SU-DHL-6 (cell line): Measurements from ENCODE around the gene GTF2H1.

Source experiments
- H2AFZ ChIP-seq: fragments of 200-600 bp; sonication (generic); 2 replicates; pipeline ENCODE4 v1.6.1; 2014; ENCODE audit warnings: low read depth, mild to moderate bottlenecking, moderate library complexity, mixed read lengths, antibody characterized with exemption, low read length; ENCODE audit not compliant: severe bottlenecking
- H3F3A ChIP-seq: fragments of 200-600 bp; shearing (Covaris generic); 2 replicates; pipeline ENCODE4 v1.6.0; 2016; ENCODE audit warnings: antibody characterized with exemption, mild to moderate bottlenecking; ENCODE audit not compliant: insufficient read depth
- H3K27ac ChIP-seq: fragments of 200-600 bp; sonication (generic); 2 replicates; pipeline ENCODE4 v1.5.1; 2016; ENCODE audit warnings: low read depth, mild to moderate bottlenecking, low read length, moderate library complexity, mixed read lengths
- H3K27me3 ChIP-seq: fragments of 200-600 bp; sonication (generic), shearing (Covaris generic); 2 replicates; pipeline ENCODE4 v1.6.0; 2014; ENCODE audit warnings: mild to moderate bottlenecking, low read length
- H3K36me3 ChIP-seq: fragments of 200-600 bp; sonication (generic); 2 replicates; pipeline ENCODE4 v1.6.1; 2014; ENCODE audit warnings: mild to moderate bottlenecking, low read length, mixed read lengths
- H3K4me2 ChIP-seq: fragments of 300-600, 200-600 bp; shearing (Covaris generic), sonication (generic); 2 replicates; pipeline ENCODE4 v1.6.0; 2014; ENCODE audit warnings: low read length, low read depth, mild to moderate bottlenecking; ENCODE audit not compliant: poor library complexity, severe bottlenecking
- H3K4me3 ChIP-seq: fragments of 200-600 bp; sonication (generic); 2 replicates; pipeline ENCODE4 v1.5.1; 2014; ENCODE audit warnings: antibody characterized with exemption, low read length, mild to moderate bottlenecking, mixed read lengths; ENCODE audit not compliant: insufficient read depth, poor library complexity, severe bottlenecking
- H3K79me2 ChIP-seq: fragments of 200-600 bp; sonication (generic); 2 replicates; pipeline ENCODE4 v1.6.1; 2014; ENCODE audit warnings: mild to moderate bottlenecking, low read length, moderate library complexity; ENCODE audit not compliant: insufficient read depth
- H3K9ac ChIP-seq: fragments of 200-600 bp; sonication (generic); 2 replicates; pipeline ENCODE4 v1.7.0; 2014; ENCODE audit warnings: mild to moderate bottlenecking, low read length
- H3K9me2 ChIP-seq: fragments of 200-600 bp; sonication (generic); replicated peaks from 2 replicates; pipeline ENCODE4 v1.6.1; 2014; ENCODE audit warnings: low read length; ENCODE audit not compliant: insufficient read depth
- H3K9me3 ChIP-seq: fragments of 200-600 bp; sonication (generic); 2 replicates; pipeline ENCODE4 v1.6.1; 2014; ENCODE audit warnings: low read length, mixed read lengths; ENCODE audit not compliant: insufficient read depth
- H4K20me1 ChIP-seq: fragments of 200-600 bp; sonication (generic); 2 replicates; pipeline ENCODE4 v1.6.1; 2014; ENCODE audit warnings: low read depth, mild to moderate bottlenecking, antibody characterized with exemption, low read length, moderate library complexity, mixed read lengths
- CTCF ChIP-seq: fragments of 200-600 bp; sonication (generic); IDR thresholded peaks from one replicate; pipeline ENCODE4 v1.5.1; 2017; ENCODE audit warnings: antibody characterized with exemption, mild to moderate bottlenecking, low read length, moderate library complexity; ENCODE audit not compliant: insufficient read depth, poor library complexity, severe bottlenecking
- EZH2phosphoT487 ChIP-seq: fragments of 200-600 bp; sonication (generic), shearing (Covaris generic); conservative IDR thresholded peaks from 2 replicates; pipeline ENCODE4 v1.6.1; 2018; ENCODE audit warnings: mild to moderate bottlenecking, antibody characterized with exemption, low read length, moderate library complexity, mixed read lengths

GTF2H1 gene

GRCh38 chr11:18361154-18361553 is 38.8 kb downstream of the GTF2H1 start:
- Histone ChIP-seq H3K36me3 (peaks cover 58% of the 10 kb centered on the region), H4K20me1 (no peaks in the 10 kb centered on the region)

GRCh38 chr11:18364495-18365073 is 42.2 kb downstream of the GTF2H1 start:
- no peaks in the 10 kb centered on the region for H4K20me1 ChIP-seq
- H3K36me3 ChIP-seq, result peaks cover 36% of the 10 kb centered on the region
- no peaks in the 10 kb centered on the region for H3K79me2 ChIP-seq
- no peak overlapping the region for H3K27ac ChIP-seq
- 0 out of 2 replicates have a peak, but pooled peaks cover 3% of the 10 kb centered on the region for H3F3A ChIP-seq
- H3K4me3 ChIP-seq, result no peak overlapping the region
- H3K27me3 ChIP-seq, result no peaks in the 10 kb centered on the region
- H3K9ac ChIP-seq, result no peak overlapping the region
- H3K9me3 ChIP-seq, result no peaks in the 10 kb centered on the region
- H3K9me2 ChIP-seq, result no peaks in the 10 kb centered on the region
- no peak overlapping the region for H2AFZ ChIP-seq
- no peak for TF ChIP-seq CTCF
- TF ChIP-seq EZH2phosphoT487, result no peak
- no peak overlapping the region for H3K4me2 ChIP-seq

More at GRCh38 chr11:18361154-18361553, 38.8 kb downstream of the GTF2H1 start:
- no peaks in the 10 kb centered on the region for H3K27me3 ChIP-seq
- no peaks in the 10 kb centered on the region for H3K9me2 ChIP-seq
- no peak overlapping the region for H3K4me3 ChIP-seq
- no peaks in the 10 kb centered on the region for H3K79me2 ChIP-seq
- no peaks in the 10 kb centered on the region for H3F3A ChIP-seq
- no peaks in the 10 kb centered on the region for H3K9me3 ChIP-seq
- no peak overlapping the region for H3K9ac ChIP-seq
- no peak overlapping the region for H2AFZ ChIP-seq
- no peak overlapping the region for H3K27ac ChIP-seq
- H3K4me2 ChIP-seq, result no peak overlapping the region
- TF ChIP-seq EZH2phosphoT487 (no peak), CTCF (no peak)

GRCh38 chr11:18365741-18366140 is 43.4 kb downstream of the GTF2H1 start:
- H3K4me3 ChIP-seq, result no peak overlapping the region
- no peak overlapping the region for H2AFZ ChIP-seq
- TF ChIP-seq EZH2phosphoT487, result no peak
- no peak for TF ChIP-seq CTCF
- H3K9me3 ChIP-seq, result no peaks in the 10 kb centered on the region
- H3K79me2 ChIP-seq, result no peaks in the 10 kb centered on the region
- H3K36me3 ChIP-seq, result peaks cover 31% of the 10 kb centered on the region
- H3K27ac ChIP-seq, result no peak overlapping the region
- H3K27me3 ChIP-seq, result no peaks in the 10 kb centered on the region
- no peak overlapping the region for H3K9ac ChIP-seq
- H3K4me2 ChIP-seq, result no peak overlapping the region
- H3F3A ChIP-seq, result 0 out of 2 replicates have a peak, but pooled peaks cover 3% of the 10 kb centered on the region
- no peaks in the 10 kb centered on the region for H4K20me1 ChIP-seq
- H3K9me2 ChIP-seq, result no peaks in the 10 kb centered on the region
